DOHH2 (cell line): Measurements from ENCODE around the gene MGME1.

Experiments used
- CTCF ChIP-seq: fragments of 200-600 bp; sonication (generic); IDR thresholded peaks from one replicate; pipeline ENCODE4 v1.5.1; 2014; ENCODE audit warnings: antibody characterized with exemption, mild to moderate bottlenecking, low read depth, low read length; ENCODE audit not compliant: poor library complexity, severe bottlenecking
- EZH2phosphoT487 ChIP-seq: fragments of 200-600 bp; sonication (generic); IDR thresholded peaks from 2 replicates; pipeline ENCODE4 v1.6.1; 2017; ENCODE audit warnings: borderline replicate concordance, mild to moderate bottlenecking, antibody characterized with exemption, low read length, moderate library complexity, mixed read lengths

GRCh38 chr20:17961587-17961940, 7.3 kb upstream of the MGME1 start:
- TF ChIP-seq CTCF: no peak
- TF ChIP-seq EZH2phosphoT487: no peak
